ENCODE results near the gene CD300A.
"Not testable (repeated sequence)": the region's sequence is repeated elsewhere in the genome, so short reads cannot be mapped to it uniquely, and the experiment has no call there.

Gene CD300A

DNA sequence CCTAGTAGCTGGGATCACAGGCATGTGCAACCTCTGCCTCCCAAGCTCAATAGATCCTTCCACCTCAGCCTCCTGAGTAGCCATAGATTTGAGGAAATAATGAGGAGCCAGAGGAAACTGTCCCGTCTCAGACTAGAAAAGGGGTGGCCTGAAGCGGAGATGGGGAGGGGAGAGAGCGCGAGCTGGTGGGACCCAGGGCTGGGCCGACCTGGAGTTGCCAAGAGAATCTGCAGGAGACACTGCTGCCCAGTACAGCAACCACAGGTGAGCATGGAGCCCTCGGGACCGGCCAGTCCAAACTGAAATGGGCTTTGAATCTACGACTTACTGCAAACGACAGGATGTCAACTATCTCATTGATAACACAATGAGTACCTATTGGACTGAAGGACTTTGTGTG is 24.3 kb downstream of the CD300A start:
- no peak overlapping the region for H3K4me3 ChIP-seq (replicated peaks in 1 of 2; ENCODE audit: low read depth in 2 of 2, low read length in 2 of 2)
- no peak for DNase-seq (ENCODE audit: low read depth in 2 of 2)
- TF ChIP-seq CTCF (IDR thresholded peaks at IDR 0.05; ENCODE audit: low read depth, low read length): no peak

DNA sequence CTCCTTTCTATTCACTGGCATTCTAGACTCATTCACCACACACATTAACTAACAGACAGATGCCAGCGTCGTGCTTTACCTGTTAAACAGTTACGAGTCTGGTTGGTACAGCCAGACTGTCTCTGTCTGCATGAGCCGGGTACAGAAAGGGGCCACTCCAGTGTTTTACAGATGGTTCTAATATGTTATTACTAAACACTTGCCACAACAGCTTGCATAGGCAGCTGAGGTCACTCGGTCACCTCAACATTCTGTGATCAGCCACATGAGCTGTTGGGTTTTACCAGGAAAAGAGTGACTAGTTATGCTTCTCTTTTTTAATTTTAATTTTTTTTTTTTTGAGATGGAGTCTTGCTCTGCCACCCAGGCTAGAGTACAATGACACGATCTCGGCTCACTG is 25.2 kb downstream of the CD300A start:
- no peak overlapping the region for H3K4me3 ChIP-seq (replicated peaks in 1 of 2; ENCODE audit: low read depth in 2 of 2, low read length in 2 of 2)
- no peak for TF ChIP-seq CTCF (IDR thresholded peaks at IDR 0.05; ENCODE audit: low read depth, low read length)
- DNase-seq (ENCODE audit: low read depth in 2 of 2): no peak

DNA sequence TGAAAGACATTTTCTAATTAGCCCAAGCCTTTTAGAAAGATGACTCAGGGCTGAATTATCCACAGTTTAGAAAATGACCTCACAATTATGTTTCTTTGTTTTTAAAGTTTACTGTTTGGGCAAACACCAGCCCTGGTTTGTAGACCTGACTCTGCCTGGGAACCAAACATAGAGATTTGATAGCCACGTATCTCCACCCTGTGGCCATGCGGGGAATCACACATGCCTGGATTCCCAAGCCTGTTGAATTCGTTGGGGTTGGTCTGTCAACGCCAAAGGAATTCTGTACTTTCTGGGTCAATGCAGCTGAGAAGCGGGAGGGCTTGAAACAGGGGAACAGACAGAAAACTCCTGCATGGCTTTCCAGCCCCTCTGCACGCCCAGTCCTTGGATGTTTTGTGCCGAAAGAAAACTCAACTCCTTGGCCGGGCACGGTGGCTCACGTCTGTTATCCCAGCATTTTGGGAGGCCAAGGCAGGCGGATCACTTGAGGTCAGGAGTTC is 26.9 kb downstream of the CD300A start:
- TF ChIP-seq CTCF (IDR thresholded peaks at IDR 0.05; ENCODE audit: low read depth, low read length): peak; percentile 84
- peak; percentile 65 to 76 for DNase-seq (ENCODE audit: low read depth in 2 of 2)
- no peak overlapping the region for H3K4me3 ChIP-seq (replicated peaks in 1 of 2; ENCODE audit: low read depth in 2 of 2, low read length in 2 of 2)

DNA sequence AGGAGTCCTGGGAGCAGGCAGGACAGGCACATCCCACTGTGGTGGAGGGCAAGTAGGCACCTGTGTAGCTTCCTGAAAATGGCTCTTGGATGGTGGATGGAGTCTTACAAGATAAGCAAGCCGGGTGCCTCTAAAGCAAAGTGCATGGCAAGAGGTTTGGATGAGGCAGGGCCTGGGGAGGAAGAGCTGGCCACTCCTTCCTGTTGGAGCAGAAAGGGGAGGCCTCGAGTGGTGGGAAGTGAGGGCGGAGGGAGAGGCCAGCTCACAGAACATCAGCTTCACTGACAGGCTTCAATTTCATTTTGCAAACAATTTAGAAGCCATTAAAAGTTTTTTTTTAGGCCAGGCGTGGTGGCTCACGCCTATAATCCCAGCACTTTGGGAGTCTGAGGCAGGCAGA is 31.0 kb downstream of the CD300A start:
- DNase-seq (ENCODE audit: low read depth in 2 of 2): no peak
- TF ChIP-seq CTCF (IDR thresholded peaks at IDR 0.05; ENCODE audit: low read depth, low read length): no peak
- H3K4me3 ChIP-seq (replicated peaks in 1 of 2; ENCODE audit: low read depth in 2 of 2, low read length in 2 of 2): no peak overlapping the region

- no peak for TF ChIP-seq CTCF (IDR thresholded peaks at IDR 0.05; ENCODE audit: low read depth, low read length)
- no peak for DNase-seq (ENCODE audit: low read depth in 2 of 2)
- H3K4me3 ChIP-seq (replicated peaks in 1 of 2; ENCODE audit: low read depth in 2 of 2, low read length in 2 of 2): no peak overlapping the region
Measured at GRCh38 chr17:74499992-74500391, 33.6 kb downstream of the CD300A start.

GRCh38 chr17:74502861-74503260 is 36.4 kb downstream of the CD300A start:
- H3K4me3 ChIP-seq (replicated peaks in 1 of 2; ENCODE audit: low read depth in 2 of 2, low read length in 2 of 2): no peak overlapping the region
- DNase-seq (ENCODE audit: low read depth in 2 of 2): no peak
- no peak for TF ChIP-seq CTCF (IDR thresholded peaks at IDR 0.05; ENCODE audit: low read depth, low read length)

DNA sequence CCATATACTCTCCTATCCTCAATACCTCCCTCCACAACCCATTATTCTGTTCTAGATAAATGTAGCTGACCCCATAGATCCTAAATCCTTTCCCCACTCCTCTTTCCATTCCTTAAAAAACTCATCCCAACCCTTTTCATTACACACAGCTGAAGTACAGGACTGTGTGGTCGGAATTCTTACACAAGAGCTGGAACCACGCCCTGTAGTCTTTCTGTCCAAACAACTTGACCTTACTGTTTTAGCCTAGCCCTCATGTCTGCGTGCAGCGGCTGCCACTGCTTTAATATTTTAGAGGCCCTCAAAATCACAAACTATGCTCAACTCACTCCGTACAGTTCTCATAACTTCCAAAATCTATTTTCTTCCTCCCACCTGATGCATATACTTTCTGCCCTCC is 37.5 kb downstream of the CD300A start:
- not testable (repeated sequence) for H3K4me3 ChIP-seq (replicated peaks in 1 of 2; ENCODE audit: low read depth in 2 of 2, low read length in 2 of 2)
- peak in 1 of 2 donors; percentile 35 for DNase-seq (ENCODE audit: low read depth in 2 of 2)
